IMR-90 (cell line): ENCODE results near the gene GFY. TPM values are rescaled to one million over a fixed set of nuclear protein-coding genes. Genes with fewer than 3 reads are reported as not detected.

Experiments
- ATAC-seq: fragments of 200-7000 bp; cut with Tn5 transposase; 2 replicates; pipeline ENCODE4 v1.9.1; 2020; ENCODE audit warnings: low read depth, mild to moderate bottlenecking, moderate library complexity
- BruUV-seq: library from RNA; stranded (reverse); fragments of 400-500 nt; replicated peaks from 2 replicates; lab custom pipeline; 2021; lab: Mats Ljungman, UMichigan
- CTCF ChIA-PET: fragments of 300-600 bp; formaldehyde crosslinking; extraction: SDS; loops from one replicate; lab custom pipeline; 2021; ENCODE audit warnings: antibody characterized with exemption; lab: Yijun Ruan, JAX
- POLR2A ChIA-PET: fragments of 300-600 bp; sonication (Branson Sonifier 250); formaldehyde crosslinking; loops from one replicate; lab custom pipeline; 2022; ENCODE audit warnings: antibody characterized with exemption; ENCODE audit not compliant: unreplicated experiment; lab: Charles Lee
- DNase-seq: peaks from one replicate; pipeline ENCODE4 v3.0.0; 2013
- H2AFZ ChIP-seq: replicated peaks from 2 replicates; pipeline ENCODE3; 2013; ENCODE audit warnings: low read length, mild to moderate bottlenecking; ENCODE audit not compliant: poor library complexity
- H2AK5ac ChIP-seq: 2 replicates; pipeline ENCODE4 v1.6.1; 2013; ENCODE audit warnings: low read depth, low read length, inconsistent platforms
- H2AK9ac ChIP-seq: replicated peaks from 2 replicates; pipeline ENCODE3; 2013; ENCODE audit warnings: mild to moderate bottlenecking, low read depth, low read length, moderate library complexity; ENCODE audit not compliant: poor library complexity
- H2BK120ac ChIP-seq: 2 replicates; pipeline ENCODE4 v1.6.1; 2013; ENCODE audit warnings: low read depth, low read length, inconsistent platforms
- H2BK15ac ChIP-seq: 3 replicates; pipeline ENCODE4 v1.6.1; 2013; ENCODE audit warnings: low read depth, low read length, inconsistent platforms
- H2BK20ac ChIP-seq: 2 replicates; pipeline ENCODE4 v1.6.1; 2013; ENCODE audit warnings: low read depth, mild to moderate bottlenecking, inconsistent platforms, low read length, moderate library complexity
- H2BK5ac ChIP-seq: 2 replicates; pipeline ENCODE4 v1.6.1; 2013; ENCODE audit warnings: mild to moderate bottlenecking, low read depth, low read length, inconsistent platforms; ENCODE audit not compliant: poor library complexity, severe bottlenecking
- H3K14ac ChIP-seq: replicated peaks from 2 replicates; pipeline ENCODE4 v1.6.1; 2013; ENCODE audit warnings: low read depth, low read length, inconsistent platforms
- H3K18ac ChIP-seq: 2 replicates; pipeline ENCODE4 v1.6.1; 2013; ENCODE audit warnings: low read depth, low read length, control low read depth
- H3K23ac ChIP-seq: 2 replicates; pipeline ENCODE4 v1.6.1; 2013; ENCODE audit warnings: low read depth, low read length, inconsistent platforms
- H3K27ac ChIP-seq: 2 replicates; pipeline ENCODE4 v1.5.1; 2013; ENCODE audit warnings: mild to moderate bottlenecking, control low read depth, low read length; ENCODE audit not compliant: insufficient read depth
- H3K27me3 ChIP-seq: 2 replicates; pipeline ENCODE4 v1.6.1; 2013; ENCODE audit warnings: low read length; ENCODE audit not compliant: control insufficient read depth, insufficient read depth
- H3K36me3 ChIP-seq: 2 replicates; pipeline ENCODE4 v1.6.1; 2013; ENCODE audit warnings: low read length, mixed read lengths; ENCODE audit not compliant: control insufficient read depth, insufficient read depth
- H3K4ac ChIP-seq: 2 replicates; pipeline ENCODE4 v1.6.1; 2013; ENCODE audit warnings: low read depth, low read length, inconsistent platforms
- H3K4me1 ChIP-seq: 2 replicates; pipeline ENCODE4 v1.6.1; 2013; ENCODE audit warnings: low read length, mixed read lengths; ENCODE audit not compliant: control insufficient read depth, insufficient read depth
- H3K4me2 ChIP-seq: 2 replicates; pipeline ENCODE4 v1.6.1; 2013; ENCODE audit warnings: low read depth, mild to moderate bottlenecking, control low read depth, low read length, moderate library complexity
- H3K4me3 ChIP-seq: 2 replicates; pipeline ENCODE4 v1.5.1; 2013; ENCODE audit warnings: low read depth, mild to moderate bottlenecking, control low read depth, low read length, moderate library complexity; ENCODE audit not compliant: insufficient read depth
- H3K56ac ChIP-seq: 2 replicates; pipeline ENCODE4 v1.6.1; 2013; ENCODE audit warnings: low read length, inconsistent platforms; ENCODE audit not compliant: insufficient read depth; ENCODE audit errors: extremely low read depth
- H3K79me1 ChIP-seq, 2 experiments: 2 replicates each; pipeline ENCODE4 v1.6.1; 2013; ENCODE audit warnings: low read length in 2 of 2, inconsistent platforms in 1 of 2, low read depth in 1 of 2
- H3K9ac ChIP-seq: 2 replicates; pipeline ENCODE4 v1.6.1; 2013; ENCODE audit warnings: low read depth, low read length, control low read depth
- H3K9me1 ChIP-seq: 2 replicates; pipeline ENCODE4 v1.6.1; 2013; ENCODE audit warnings: low read length, inconsistent platforms; ENCODE audit not compliant: insufficient read depth
- H3K9me3 ChIP-seq: 2 replicates; pipeline ENCODE4 v1.6.1; 2013; ENCODE audit warnings: low read length; ENCODE audit not compliant: control insufficient read depth, insufficient read depth
- H4K20me1 ChIP-seq: 2 replicates; pipeline ENCODE4 v1.6.1; 2013; ENCODE audit warnings: low read length, inconsistent platforms; ENCODE audit not compliant: insufficient read depth
- H4K5ac ChIP-seq: 2 replicates; pipeline ENCODE4 v1.6.1; 2013; ENCODE audit warnings: mild to moderate bottlenecking, low read depth, low read length, control low read depth
- H4K8ac ChIP-seq, 2 experiments: 2 replicates each; pipeline ENCODE4 v1.6.1; 2013; ENCODE audit warnings: low read depth in 2 of 2, low read length in 2 of 2, control low read depth in 1 of 2, inconsistent platforms in 1 of 2
- H4K91ac ChIP-seq: 2 replicates; pipeline ENCODE4 v1.6.1; 2013; ENCODE audit warnings: low read depth, low read length, inconsistent platforms; ENCODE audit not compliant: insufficient read depth
- BHLHE40 ChIP-seq: fragments of 150-350 bp; IDR thresholded peaks from 2 replicates; pipeline ENCODE4 v1.6.1; 2016; ENCODE audit warnings: mild to moderate bottlenecking, low read depth, low read length
- CEBPB ChIP-seq: IDR thresholded peaks from 2 replicates; pipeline ENCODE4 v1.6.1; 2012; ENCODE audit warnings: low read depth, low read length, improper control_type of control experiment
- CHD1 ChIP-seq: IDR thresholded peaks from 2 replicates; pipeline ENCODE4 v1.6.1; 2012; ENCODE audit warnings: low read depth, low read length, improper control_type of control experiment
- CTCF ChIP-seq: conservative IDR thresholded peaks from 2 replicates; pipeline ENCODE4 v1.5.1; 2012; ENCODE audit warnings: mild to moderate bottlenecking, low read depth, low read length, improper control_type of control experiment
- FOS ChIP-seq: fragments of 150-350 bp; IDR thresholded peaks from 2 replicates; pipeline ENCODE4 v1.6.1; 2016; ENCODE audit warnings: low read depth, low read length
- MAFK ChIP-seq: IDR thresholded peaks from 2 replicates; pipeline ENCODE4 v1.6.1; 2012; ENCODE audit warnings: low read depth, low read length, improper control_type of control experiment
- MAZ ChIP-seq: IDR thresholded peaks from 2 replicates; pipeline ENCODE4 v1.6.1; 2012; ENCODE audit warnings: low read depth, mild to moderate bottlenecking, low read length, improper control_type of control experiment, moderate library complexity, borderline replicate concordance
- MXI1 ChIP-seq: IDR thresholded peaks from 2 replicates; pipeline ENCODE4 v1.6.1; 2012; ENCODE audit warnings: low read depth, mild to moderate bottlenecking, low read length, moderate library complexity, borderline replicate concordance
- NFE2L2 ChIP-seq: fragments of 150-350 bp; IDR thresholded peaks from 2 replicates; pipeline ENCODE4 v1.6.1; 2016; ENCODE audit warnings: low read depth, mild to moderate bottlenecking, low read length
- RAD21 ChIP-seq: IDR thresholded peaks from 2 replicates; pipeline ENCODE4 v1.6.1; 2012; ENCODE audit warnings: low read length, improper control_type of control experiment
- RFX5 ChIP-seq: IDR thresholded peaks from 2 replicates; pipeline ENCODE4 v1.8.0; 2012; ENCODE audit warnings: low read depth, mild to moderate bottlenecking, low read length, moderate library complexity
- SMC3 ChIP-seq: fragments of 150-350 bp; IDR thresholded peaks from 2 replicates; pipeline ENCODE4 v1.6.1; 2016; ENCODE audit warnings: low read depth, mild to moderate bottlenecking, antibody characterized with exemption, low read length, moderate library complexity
- WGBS, 2 experiments: methylation state at CpG; one replicate each; pipeline versions ENCODE4 v1.1.5 to v1.1.7; 2013; ENCODE audit warnings: missing lambda C conversion rate in 2 of 2; ENCODE audit not compliant: insufficient read length in 1 of 2; ENCODE audit errors: extremely low coverage in 2 of 2; 5-methylcytosine and 5-hydroxymethylcytosine counted together
- dilution Hi-C: fragments of 300-500 bp; cut with HindIII; formaldehyde crosslinking; loops from one replicate; pipeline ENCODE4 v1.14.3; 2018; ENCODE audit warnings: low sequenced_read_pairs; ENCODE audit not compliant: unreplicated experiment
- in situ Hi-C: fragments of 300-500 bp; cut with MboI; formaldehyde crosslinking; loops from 3 replicates; pipeline ENCODE4 v1.14.3; 2019; ENCODE audit warnings: low sequenced_read_pairs, inconsistent platforms, mixed read lengths
- intact Hi-C: fragments of 100-400 bp; cut with micrococcal nuclease; formaldehyde crosslinking; loops from 2 replicates; pipeline ENCODE4 v1.10.0; 2022
- polyA plus RNA-seq, 3 experiments: library from polyadenylated mRNA; depleted of rRNA; stranded (reverse); fragments of >200 nt; gene quantifications; 2 replicates each; pipeline ENCODE4 v1.2.3, GENCODE V29; 2012; ENCODE audit warnings: low replicate concordance in 1 of 3
- total RNA-seq: library from RNA; depleted of rRNA; stranded (reverse); fragments of >200 nt; gene quantifications from 2 replicates; pipeline ENCODE4 v1.2.3, GENCODE V29; 2012
- TF ChIP-seq, protein P1 (sequence below): fragments of 150-350 bp; IDR thresholded peaks from 2 replicates; pipeline ENCODE4 v1.6.1; 2017; ENCODE audit warnings: mild to moderate bottlenecking, antibody characterized with exemption, low read length, low read depth
- TF ChIP-seq, protein P2 (sequence below): fragments of 150-350 bp; IDR thresholded peaks from 2 replicates; pipeline ENCODE4 v1.6.1; 2016; ENCODE audit warnings: low read depth, mild to moderate bottlenecking, low read length, moderate library complexity, borderline replicate concordance

The GFY gene
- total and polyA plus RNA-seq, 2 of the 4 experiments (the other 2 are of a cell fraction), result not detected

DNA sequence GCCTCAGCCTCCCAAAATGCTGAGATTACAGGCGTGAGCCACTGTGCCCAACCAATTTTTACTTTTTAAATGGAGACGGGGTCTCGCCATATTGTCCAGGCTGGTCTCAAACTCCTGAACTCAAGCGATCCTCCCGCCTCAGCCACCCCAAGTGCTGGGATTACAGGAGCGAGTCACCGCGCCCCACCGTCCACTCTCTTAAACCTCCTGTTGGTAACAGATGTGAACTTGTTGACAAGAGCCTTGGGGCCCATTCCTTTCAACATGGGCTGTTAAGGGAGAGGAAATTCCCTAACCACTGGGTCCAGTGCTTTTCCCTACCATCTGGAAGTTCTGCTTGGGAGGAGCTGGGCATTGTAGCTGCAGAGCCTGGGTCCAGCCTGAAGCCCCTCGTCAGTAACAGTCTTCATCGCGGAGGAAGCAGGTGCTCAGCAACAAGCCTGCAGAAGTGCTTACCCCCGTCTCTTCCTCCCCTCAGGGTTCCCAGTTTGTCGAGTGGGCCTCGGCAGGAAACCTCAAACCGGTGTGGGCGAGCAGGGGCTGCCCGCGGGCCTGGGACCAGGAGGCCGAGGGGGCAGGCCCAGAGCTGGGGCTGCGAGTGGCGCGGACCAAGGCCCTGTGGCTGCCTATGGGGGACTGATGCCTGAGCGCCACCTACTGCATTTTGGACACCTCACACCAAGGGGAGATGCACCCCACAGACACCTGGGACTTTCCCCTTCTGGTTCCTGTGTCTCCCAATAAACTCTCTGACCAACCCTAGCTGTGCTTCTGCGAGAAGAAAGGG is 44.8 kb downstream of the GFY start:
- peak; percentile 32 for DNase-seq
- Histone ChIP-seq H3K4me2 (no peak overlapping the region), H3K27ac (no peak overlapping the region), H4K20me1 (no peaks in the 10 kb centered on the region), H3K27me3 (no peaks in the 10 kb centered on the region), H2AK5ac (no peak overlapping the region), H3K18ac (no peak overlapping the region), H2AK9ac (no peak overlapping the region), H4K5ac (no peak overlapping the region), H3K79me1 (peaks cover 0 to 6% of the 10 kb centered on the region in 2 experiments; a peak in 2 of 4 replicates), H2BK120ac (no peak overlapping the region), H3K9me3 (no peaks in the 10 kb centered on the region), H3K4ac (no peak overlapping the region), H3K4me1 (peaks cover 9% of the 10 kb centered on the region; the same call in 1 of the 2 replicates), H4K91ac (no peak overlapping the region), H2BK20ac (no peak overlapping the region), H3K4me3 (no peak overlapping the region), H3K9me1 (peaks cover 12% of the 10 kb centered on the region; the same call in 1 of the 2 replicates), H2BK5ac (no peak overlapping the region), H3K36me3 (peaks cover 4% of the 10 kb centered on the region; the same call in 1 of the 2 replicates), H3K56ac (no peak overlapping the region), H2AFZ (no peak overlapping the region), H2BK15ac (no peak overlapping the region), H3K9ac (no peak overlapping the region), H4K8ac (no peak overlapping the region), H3K14ac (no peak overlapping the region), H3K23ac (no peak overlapping the region)
- ATAC-seq, result no peak
- 98% methylated on average over 9 of the region's 25 CpGs; no CpG with 5 or more reads in 1 of the 2 experiments for WGBS, 2 experiments
- ChIA-PET POLR2A (interaction anchor here (0.6 kb wide), 2 partner anchors 58 to 391 kb away, joined by 3 to 5 read pairs; partner anchors contain the start of gene RCN3), CTCF (no interaction called here)
- no TSS peak for BruUV-seq
- in situ Hi-C loops, result no loop called here
- dilution Hi-C loops, result no loop called here
- intact Hi-C loops, result no loop called here
- no peak for TF ChIP-seq FOS
- TF ChIP-seq MAZ, result no peak
- TF ChIP-seq CHD1, result no peak
- no peak for TF ChIP-seq CTCF
- TF ChIP-seq RFX5, result no peak
- TF ChIP-seq, protein P1, sequence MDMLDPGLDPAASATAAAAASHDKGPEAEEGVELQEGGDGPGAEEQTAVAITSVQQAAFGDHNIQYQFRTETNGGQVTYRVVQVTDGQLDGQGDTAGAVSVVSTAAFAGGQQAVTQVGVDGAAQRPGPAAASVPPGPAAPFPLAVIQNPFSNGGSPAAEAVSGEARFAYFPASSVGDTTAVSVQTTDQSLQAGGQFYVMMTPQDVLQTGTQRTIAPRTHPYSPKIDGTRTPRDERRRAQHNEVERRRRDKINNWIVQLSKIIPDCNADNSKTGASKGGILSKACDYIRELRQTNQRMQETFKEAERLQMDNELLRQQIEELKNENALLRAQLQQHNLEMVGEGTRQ, result no peak
- no peak for TF ChIP-seq RAD21
- TF ChIP-seq NFE2L2, result no peak
- TF ChIP-seq BHLHE40, result no peak
- no peak for TF ChIP-seq MAFK
- TF ChIP-seq, protein P2, sequence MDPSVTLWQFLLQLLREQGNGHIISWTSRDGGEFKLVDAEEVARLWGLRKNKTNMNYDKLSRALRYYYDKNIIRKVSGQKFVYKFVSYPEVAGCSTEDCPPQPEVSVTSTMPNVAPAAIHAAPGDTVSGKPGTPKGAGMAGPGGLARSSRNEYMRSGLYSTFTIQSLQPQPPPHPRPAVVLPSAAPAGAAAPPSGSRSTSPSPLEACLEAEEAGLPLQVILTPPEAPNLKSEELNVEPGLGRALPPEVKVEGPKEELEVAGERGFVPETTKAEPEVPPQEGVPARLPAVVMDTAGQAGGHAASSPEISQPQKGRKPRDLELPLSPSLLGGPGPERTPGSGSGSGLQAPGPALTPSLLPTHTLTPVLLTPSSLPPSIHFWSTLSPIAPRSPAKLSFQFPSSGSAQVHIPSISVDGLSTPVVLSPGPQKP, result no peak
- TF ChIP-seq MXI1, result no peak
- no peak for TF ChIP-seq CEBPB
- TF ChIP-seq SMC3, result no peak
